GM12878 (cell line): ENCODE data around the gene CCL19. TPM values are rescaled to one million over a fixed set of nuclear protein-coding genes. Genes with fewer than 3 reads are reported as not detected.

Experiments used
- ATAC-seq: fragments of 200-7000 bp; cut with Tn5 transposase; 3 replicates; pipeline ENCODE4 v1.9.1; 2020; ENCODE audit warnings: mild to moderate bottlenecking, moderate library complexity
- BruUV-seq: library from RNA; stranded (reverse); fragments of 400-500 nt; replicated peaks from 2 replicates; lab custom pipeline; 2021; lab: Mats Ljungman, UMichigan
- CTCF ChIA-PET: fragments of 300-600 bp; sonication (Branson Sonifier 250); formaldehyde crosslinking; extraction: SDS; loops from one replicate; lab custom pipeline; 2021; ENCODE audit warnings: inconsistent platforms; lab: Yijun Ruan, JAX
- POLR2A ChIA-PET: fragments of 350-600 bp; formaldehyde crosslinking; extraction: SDS; loops from one replicate; lab custom pipeline; 2021; ENCODE audit warnings: inconsistent platforms; lab: Charles Lee
- RAD21 ChIA-PET: fragments of 300-600 bp; sonication (Branson Sonifier 250); formaldehyde crosslinking; loops from one replicate; lab custom pipeline; 2023; ENCODE audit warnings: antibody characterized with exemption; ENCODE audit not compliant: unreplicated experiment; lab: Charles Lee
- SMC1A ChIA-PET: fragments of 300-600 bp; sonication (Branson Sonifier 250); formaldehyde crosslinking; loops from one replicate; lab custom pipeline; 2023; ENCODE audit not compliant: unreplicated experiment, uncharacterized antibody; lab: Charles Lee
- DNase-seq: peaks from one replicate; pipeline ENCODE4 v3.0.0-alpha.2; 2011; ENCODE audit warnings: low read depth, low spot score
- FAIRE-seq: peaks from 3 replicates; lab custom pipeline; 2011; peaks lifted over from hg19 to GRCh38; lab: Jason Lieb, UNC
- H2AFZ ChIP-seq: 2 replicates; pipeline ENCODE4 v1.6.0; 2011; ENCODE audit warnings: low read depth, low read length, control low read depth; ENCODE audit not compliant: control insufficient read depth
- H3K27ac ChIP-seq: 2 replicates; pipeline ENCODE4 v1.5.1; 2011; ENCODE audit warnings: control low read depth; ENCODE audit not compliant: control insufficient read depth, insufficient read depth
- H3K27me3 ChIP-seq, 2 experiments: replicated peaks in 1 of 2; 2 replicates each; pipeline versions ENCODE4 v1.6.0 to v1.6.1; 2011; ENCODE audit warnings: low read length in 1 of 2; ENCODE audit not compliant: control insufficient read depth in 2 of 2, insufficient read depth in 2 of 2
- H3K36me3 ChIP-seq, 2 experiments: 2 replicates each; pipeline ENCODE4 v1.5.1; 2011; ENCODE audit warnings: low read length in 1 of 2; ENCODE audit not compliant: control insufficient read depth in 2 of 2, insufficient read depth in 2 of 2
- H3K4me1 ChIP-seq: 2 replicates; pipeline ENCODE4 v1.6.1; 2011; ENCODE audit warnings: mild to moderate bottlenecking, low read length, moderate library complexity, mixed read lengths; ENCODE audit not compliant: control insufficient read depth, insufficient read depth
- H3K4me2 ChIP-seq: 2 replicates; pipeline ENCODE4 v1.6.0; 2011; ENCODE audit warnings: control low read depth; ENCODE audit not compliant: control insufficient read depth, insufficient read depth
- H3K4me3 ChIP-seq: fragments of 200-600 bp; sonication (generic); 2 replicates; pipeline ENCODE4 v1.5.1; 2016
- H3K79me2 ChIP-seq: 2 replicates; pipeline ENCODE4 v1.6.0; 2011; ENCODE audit warnings: low read length; ENCODE audit not compliant: control insufficient read depth, insufficient read depth
- H3K9ac ChIP-seq: 2 replicates; pipeline ENCODE4 v1.8.0; 2011; ENCODE audit warnings: low read length, control low read depth, mixed read lengths; ENCODE audit not compliant: control insufficient read depth, insufficient read depth
- H3K9me3 ChIP-seq: replicated peaks from 3 replicates; pipeline ENCODE4 v1.5.1; 2011; ENCODE audit warnings: mild to moderate bottlenecking, low read length; ENCODE audit not compliant: control insufficient read depth, insufficient read depth
- H4K20me1 ChIP-seq: 2 replicates; pipeline ENCODE4 v1.6.0; 2011; ENCODE audit not compliant: control insufficient read depth, insufficient read depth
- CTCF ChIP-seq, 3 experiments: IDR thresholded peaks in 2 of 3; conservative IDR thresholded peaks in 1 of 3; 2 replicates each; pipeline ENCODE4 v1.5.1; 2011; ENCODE audit warnings: low read depth in 3 of 3, low read length in 3 of 3, mild to moderate bottlenecking in 3 of 3, control low read depth in 2 of 3, moderate library complexity in 2 of 3, inconsistent platforms in 1 of 3, mixed read lengths in 1 of 3; ENCODE audit not compliant: control insufficient read depth in 2 of 3, insufficient read depth in 1 of 3; ENCODE audit errors: extremely low read depth in 1 of 3
- FOS ChIP-seq: IDR thresholded peaks from 3 replicates; pipeline ENCODE4 v1.6.1; 2011; ENCODE audit warnings: borderline replicate concordance; ENCODE audit not compliant: insufficient read length; ENCODE audit errors: extremely low read depth
- GATAD2B ChIP-seq: fragments of 450-650 bp; conservative IDR thresholded peaks from 2 replicates; pipeline ENCODE4 v1.6.1; 2017; ENCODE audit warnings: low read depth, mild to moderate bottlenecking, moderate library complexity
- NFIC ChIP-seq: IDR thresholded peaks from 2 replicates; pipeline ENCODE4 v1.6.1; 2012; ENCODE audit warnings: low read depth, mild to moderate bottlenecking, inconsistent platforms, low read length, moderate library complexity
- SMC3 ChIP-seq: IDR thresholded peaks from 2 replicates; pipeline ENCODE4 v1.6.1; 2011; ENCODE audit warnings: low read length, improper control_type of control experiment, borderline replicate concordance
- TCF7 ChIP-seq: IDR thresholded peaks from 2 replicates; pipeline ENCODE4 v1.6.1; 2014; ENCODE audit warnings: antibody characterized with exemption, borderline replicate concordance
- ZNF207 ChIP-seq: fragments of 450-650 bp; IDR thresholded peaks from 2 replicates; pipeline ENCODE4 v1.6.1; 2014; ENCODE audit warnings: antibody characterized with exemption, mild to moderate bottlenecking, borderline replicate concordance
- WGBS: methylation state at CpG from one replicate; pipeline ENCODE4 v1.1.6; 2016; ENCODE audit warnings: low lambda C conversion rate; ENCODE audit not compliant: insufficient replicate concordance, insufficient coverage; ENCODE audit errors: missing lambda C conversion rate; 5-methylcytosine and 5-hydroxymethylcytosine counted together
- in situ Hi-C: fragments of 300-500 bp; cut with MboI; formaldehyde crosslinking; loops from 9 replicates; pipeline ENCODE4 v1.14.3; 2018; ENCODE audit warnings: mixed read lengths
- intact Hi-C: fragments of 100-400 bp; cut with micrococcal nuclease; formaldehyde crosslinking; loops from one replicate; pipeline ENCODE4 v1.14.2; 2022; ENCODE audit not compliant: unreplicated experiment
- polyA plus RNA-seq, 11 experiments: library from polyadenylated mRNA; depleted of rRNA in 4 of 11; unstranded in 6 of 11; stranded (reverse) in 5 of 11; fragments of >200 nt; fragmentation: Nextera tagmentation in 4 of 11; fragmentation: Illumina TruSeq in 1 of 11; extraction: Ambion mirVana in 4 of 11; extraction: Trizol in 1 of 11; gene quantifications; 1 replicate in 1 of 11; 2 replicates in 10 of 11; pipeline versions ENCODE4 v1.2.1 to v1.2.3, GENCODE V29; 2011 to 2016; ENCODE audit warnings: inconsistent platforms in 2 of 11, missing spikeins in 2 of 11, low read depth in 1 of 11
- total RNA-seq, 4 experiments: library from RNA; depleted of rRNA in 3 of 4; stranded (reverse); fragments of >200 nt in 3 of 4; fragmentation: Illumina TruSeq in 1 of 4; extraction: Trizol in 1 of 4; gene quantifications; 2 replicates each; pipeline versions ENCODE4 v1.2.1 to v1.2.3, GENCODE V29; 2013 to 2021
- TF ChIP-seq, protein P1 (sequence below): IDR thresholded peaks from 2 replicates; pipeline ENCODE4 v1.6.1; 2012; ENCODE audit warnings: low read length, inconsistent platforms
- TF ChIP-seq, protein P2 (sequence below): IDR thresholded peaks from 2 replicates; pipeline ENCODE4 v1.6.1; 2012; ENCODE audit warnings: low read depth, low read length, improper control_type of control experiment

Gene CCL19
- total and polyA plus RNA-seq, 10 of the 15 experiments (the other 5 are each of a cell fraction or from before 2014, with no cell fraction given) = 0.42 to 0.69 TPM; not detected in 8

- Histone ChIP-seq H3K27ac (no peak overlapping the region), H3K9me3 (no peaks in the 10 kb centered on the region; the same call in 2 of the 3 replicates), H3K4me3 (no peak overlapping the region), H4K20me1 (no peaks in the 10 kb centered on the region), H2AFZ (no peak overlapping the region), H3K4me1 (no peaks in the 10 kb centered on the region; the same call in 1 of the 2 replicates), H3K79me2 (no peaks in the 10 kb centered on the region), H3K36me3 (no peaks in the 10 kb centered on the region), H3K27me3 (no peaks in the 10 kb centered on the region), H3K9ac (no peak overlapping the region), H3K4me2 (no peak overlapping the region)
- TF ChIP-seq TCF7 = no peak
- no peak for TF ChIP-seq CTCF (IDR thresholded peaks at IDR 0.05 in 2 of 3, conservative IDR thresholded peaks at IDR 0.05 in 1 of 3; ENCODE audit: control insufficient read depth in 2 of 3, extremely low read depth in 1 of 3, insufficient read depth in 1 of 3, low read depth in 3 of 3, low read length in 3 of 3)
- no peak for TF ChIP-seq FOS
- TF ChIP-seq SMC3 = no peak
- TF ChIP-seq, protein P1, sequence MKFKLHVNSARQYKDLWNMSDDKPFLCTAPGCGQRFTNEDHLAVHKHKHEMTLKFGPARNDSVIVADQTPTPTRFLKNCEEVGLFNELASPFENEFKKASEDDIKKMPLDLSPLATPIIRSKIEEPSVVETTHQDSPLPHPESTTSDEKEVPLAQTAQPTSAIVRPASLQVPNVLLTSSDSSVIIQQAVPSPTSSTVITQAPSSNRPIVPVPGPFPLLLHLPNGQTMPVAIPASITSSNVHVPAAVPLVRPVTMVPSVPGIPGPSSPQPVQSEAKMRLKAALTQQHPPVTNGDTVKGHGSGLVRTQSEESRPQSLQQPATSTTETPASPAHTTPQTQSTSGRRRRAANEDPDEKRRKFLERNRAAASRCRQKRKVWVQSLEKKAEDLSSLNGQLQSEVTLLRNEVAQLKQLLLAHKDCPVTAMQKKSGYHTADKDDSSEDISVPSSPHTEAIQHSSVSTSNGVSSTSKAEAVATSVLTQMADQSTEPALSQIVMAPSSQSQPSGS = no peak
- no peak for TF ChIP-seq NFIC
- TF ChIP-seq ZNF207 = no peak
- TF ChIP-seq GATAD2B = no peak
- TF ChIP-seq, protein P2, sequence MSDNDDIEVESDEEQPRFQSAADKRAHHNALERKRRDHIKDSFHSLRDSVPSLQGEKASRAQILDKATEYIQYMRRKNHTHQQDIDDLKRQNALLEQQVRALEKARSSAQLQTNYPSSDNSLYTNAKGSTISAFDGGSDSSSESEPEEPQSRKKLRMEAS = no peak
- ChIA-PET RAD21 (no interaction called here), CTCF (interaction anchor here (0.7 to 1.6 kb wide), 3 partner anchors 33 to 65 kb away, joined by 3 to 4 read pairs (median 3); no protein-coding TSS in a partner anchor), SMC1A (no interaction called here), POLR2A (no interaction called here)
- DNase-seq (no peak), FAIRE-seq (no peak), ATAC-seq (no peak)
- intact Hi-C loops = no loop called here
- no TSS peak for BruUV-seq
- in situ Hi-C loops = no loop called here
- WGBS = 20% methylated on average over 5 of the region's 5 CpGs
These were observed 21.1 kb downstream of the CCL19 start for GRCh38 chr9:34669809-34670562.
